ENCODE measurements around the gene ENPP3.

ENPP3 gene

DNA sequence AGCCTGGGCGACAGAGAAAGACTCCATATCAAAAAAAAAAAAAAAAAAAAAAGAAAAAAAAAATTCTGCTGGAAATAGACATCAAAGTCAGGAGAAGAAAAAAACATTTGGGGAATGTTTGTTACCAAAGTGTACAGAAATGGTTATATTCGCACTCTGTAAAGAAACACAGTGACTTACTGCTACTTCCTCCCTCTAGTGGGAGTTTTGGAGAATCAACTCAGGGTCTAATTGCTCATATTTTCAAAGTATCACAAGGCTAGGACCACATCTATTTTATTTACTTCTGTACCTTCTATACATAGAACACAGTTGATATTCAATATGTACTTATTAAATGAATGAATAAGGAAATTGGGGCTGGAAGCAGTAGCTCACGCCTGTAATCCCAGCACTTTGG, 39.7 kb upstream of the ENPP3 start:
- H3K27me3 ChIP-seq = no peaks in the 10 kb centered on the region
- H3K36me3 ChIP-seq = peaks cover 97% of the 10 kb centered on the region
- H3K4me3 ChIP-seq (ENCODE audit: low read depth in 1 of 2, low read length in 1 of 2) = no peak overlapping the region
- no peaks in the 10 kb centered on the region for H3K9me3 ChIP-seq
- H3K27ac ChIP-seq = no peak overlapping the region
- no peaks in the 10 kb centered on the region for H3K4me1 ChIP-seq (ENCODE audit: control insufficient read depth in 1 of 2, insufficient read depth in 1 of 2, low read depth in 1 of 2, low read length in 1 of 2)
- TF ChIP-seq, protein P1, sequence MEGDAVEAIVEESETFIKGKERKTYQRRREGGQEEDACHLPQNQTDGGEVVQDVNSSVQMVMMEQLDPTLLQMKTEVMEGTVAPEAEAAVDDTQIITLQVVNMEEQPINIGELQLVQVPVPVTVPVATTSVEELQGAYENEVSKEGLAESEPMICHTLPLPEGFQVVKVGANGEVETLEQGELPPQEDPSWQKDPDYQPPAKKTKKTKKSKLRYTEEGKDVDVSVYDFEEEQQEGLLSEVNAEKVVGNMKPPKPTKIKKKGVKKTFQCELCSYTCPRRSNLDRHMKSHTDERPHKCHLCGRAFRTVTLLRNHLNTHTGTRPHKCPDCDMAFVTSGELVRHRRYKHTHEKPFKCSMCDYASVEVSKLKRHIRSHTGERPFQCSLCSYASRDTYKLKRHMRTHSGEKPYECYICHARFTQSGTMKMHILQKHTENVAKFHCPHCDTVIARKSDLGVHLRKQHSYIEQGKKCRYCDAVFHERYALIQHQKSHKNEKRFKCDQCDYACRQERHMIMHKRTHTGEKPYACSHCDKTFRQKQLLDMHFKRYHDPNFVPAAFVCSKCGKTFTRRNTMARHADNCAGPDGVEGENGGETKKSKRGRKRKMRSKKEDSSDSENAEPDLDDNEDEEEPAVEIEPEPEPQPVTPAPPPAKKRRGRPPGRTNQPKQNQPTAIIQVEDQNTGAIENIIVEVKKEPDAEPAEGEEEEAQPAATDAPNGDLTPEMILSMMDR (IDR thresholded peaks at IDR 0.05) = no peak

- H3K36me3 ChIP-seq = peaks cover 97% of the 10 kb centered on the region
- no peaks in the 10 kb centered on the region for H3K27me3 ChIP-seq
- H3K4me1 ChIP-seq (ENCODE audit: control insufficient read depth in 1 of 2, insufficient read depth in 1 of 2, low read depth in 1 of 2, low read length in 1 of 2) = no peaks in the 10 kb centered on the region
- no peak overlapping the region for H3K4me3 ChIP-seq (ENCODE audit: low read depth in 1 of 2, low read length in 1 of 2)
- no peaks in the 10 kb centered on the region for H3K9me3 ChIP-seq
- no peak overlapping the region for H3K27ac ChIP-seq
- TF ChIP-seq, protein P1 (IDR thresholded peaks at IDR 0.05) = no peak
Measured at GRCh38 chr6:131600716-131601115, 36.4 kb upstream of the ENPP3 start.

DNA sequence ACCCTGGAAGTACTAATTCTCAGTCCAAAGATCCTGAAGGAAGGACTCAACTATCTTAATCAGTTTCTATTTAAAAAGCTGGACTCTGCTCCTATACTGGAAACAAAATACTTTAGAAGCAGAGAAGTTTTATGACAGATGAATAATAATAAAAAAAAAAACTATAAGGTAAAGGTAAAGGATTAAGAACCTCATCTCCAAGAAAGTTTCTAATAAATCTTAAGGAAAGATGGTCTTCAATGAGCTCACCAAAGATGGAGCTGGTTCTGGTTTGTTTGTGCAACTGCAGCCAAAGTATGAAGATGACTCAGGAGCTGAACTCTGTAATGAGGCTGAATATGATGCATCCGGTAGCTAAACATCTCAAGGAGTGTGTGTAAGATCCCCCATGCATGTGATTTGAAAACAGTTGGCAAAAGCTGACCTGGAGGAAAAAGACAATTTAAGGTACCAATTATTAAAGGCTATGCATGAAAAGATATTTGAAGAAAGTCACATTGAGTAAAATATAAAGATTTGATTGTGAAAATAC, 34.3 kb upstream of the ENPP3 start:
- Histone ChIP-seq H3K4me1 (ENCODE audit: control insufficient read depth in 1 of 2, insufficient read depth in 1 of 2, low read depth in 1 of 2, low read length in 1 of 2) (no peaks in the 10 kb centered on the region), H3K27me3 (no peaks in the 10 kb centered on the region), H3K4me3 (ENCODE audit: low read depth in 1 of 2, low read length in 1 of 2) (no peak overlapping the region), H3K27ac (no peak overlapping the region), H3K9me3 (no peaks in the 10 kb centered on the region), H3K36me3 (peaks cover 100% of the 10 kb centered on the region)
- TF ChIP-seq, protein P1 (IDR thresholded peaks at IDR 0.05) = no peak

DNA sequence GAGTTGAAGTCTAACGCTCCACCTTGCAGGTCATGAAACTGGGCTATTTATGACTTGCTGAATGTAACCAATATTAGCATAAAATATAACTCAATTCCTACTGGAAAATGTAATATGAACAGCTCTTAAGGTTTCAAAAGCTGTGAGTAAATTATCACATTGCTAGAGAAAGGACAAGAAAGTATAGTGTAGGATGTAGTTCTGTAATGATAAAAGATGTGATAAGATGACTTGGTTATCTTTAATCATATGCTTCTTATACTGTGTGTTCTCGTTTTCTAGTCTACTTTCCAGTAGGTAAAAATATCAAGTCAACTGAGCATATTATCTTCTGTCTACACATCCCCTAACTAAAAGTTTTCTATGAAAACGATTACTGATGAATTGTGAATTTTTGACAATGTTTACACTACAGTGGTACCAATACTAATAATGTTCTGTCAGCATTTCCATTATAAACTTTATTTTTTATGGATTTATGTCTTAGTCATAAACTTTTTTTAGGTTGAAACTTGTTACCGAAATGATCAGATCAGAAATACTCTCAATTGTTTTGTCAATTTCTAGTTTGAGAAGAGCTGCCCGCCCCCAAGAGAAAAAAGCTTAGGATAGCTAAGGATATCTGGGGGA, 23.7 kb upstream of the ENPP3 start:
- peaks cover 89% of the 10 kb centered on the region for H3K36me3 ChIP-seq
- H3K9me3 ChIP-seq = no peaks in the 10 kb centered on the region
- no peak overlapping the region for H3K27ac ChIP-seq
- no peak overlapping the region for H3K4me3 ChIP-seq (ENCODE audit: low read depth in 1 of 2, low read length in 1 of 2)
- no peaks in the 10 kb centered on the region for H3K27me3 ChIP-seq
- TF ChIP-seq, protein P1 (IDR thresholded peaks at IDR 0.05) = no peak
- H3K4me1 ChIP-seq (ENCODE audit: control insufficient read depth in 1 of 2, insufficient read depth in 1 of 2, low read depth in 1 of 2, low read length in 1 of 2) = no peaks in the 10 kb centered on the region

DNA sequence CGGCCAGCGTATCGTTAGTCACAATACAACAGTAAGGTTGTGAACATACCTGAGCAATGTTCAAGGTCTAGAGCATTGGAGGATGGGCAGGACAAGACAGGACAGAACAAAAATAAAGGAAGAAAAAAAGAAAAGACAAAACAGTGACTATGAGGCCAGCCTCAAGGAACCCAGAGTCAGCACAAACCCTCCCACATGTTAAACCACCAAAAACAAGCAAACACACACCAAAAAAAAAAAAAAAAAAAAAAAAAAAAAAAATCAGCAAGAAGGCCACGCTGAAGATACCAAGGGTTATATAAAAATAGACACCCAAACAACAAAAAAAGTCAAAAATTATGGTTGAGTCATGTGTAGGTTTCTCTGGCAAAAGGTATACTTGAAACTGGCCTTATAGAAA, 21.8 kb upstream of the ENPP3 start:
- H3K27ac ChIP-seq = no peak overlapping the region
- H3K36me3 ChIP-seq = peaks cover 90% of the 10 kb centered on the region
- H3K4me1 ChIP-seq (ENCODE audit: control insufficient read depth in 1 of 2, insufficient read depth in 1 of 2, low read depth in 1 of 2, low read length in 1 of 2) = no peaks in the 10 kb centered on the region
- TF ChIP-seq, protein P1 (IDR thresholded peaks at IDR 0.05) = no peak
- no peak overlapping the region for H3K4me3 ChIP-seq (ENCODE audit: low read depth in 1 of 2, low read length in 1 of 2)
- no peaks in the 10 kb centered on the region for H3K9me3 ChIP-seq
- H3K27me3 ChIP-seq = no peaks in the 10 kb centered on the region

Data from neutrophil (primary cell).